ENCODE results near the gene INTS13. TPM values are rescaled to one million over a fixed set of nuclear protein-coding genes. Genes with fewer than 3 reads are reported as not detected.
"Not testable (repeated sequence)": the region's sequence is repeated elsewhere in the genome, so short reads cannot be mapped to it uniquely, and the experiment has no call there.

Gene INTS13
- 5.5 TPM for total RNA-seq

GRCh38 chr12:26937863-26938700, at the start of gene INTS13, which contains the start of gene FGFR1OP2:
TSS of gene INTS13 (minus strand) at chr12:26937981. CDS start at chr12:26936803, 1,178 bp downstream.
TSS of gene FGFR1OP2 (plus strand) at chr12:26938470. CDS start at chr12:26954159, 15,689 bp downstream.
- DNase-seq (ENCODE audit: low spot score) (peak; percentile 99), ATAC-seq (peak; percentile 93)

GRCh38 chr12:26982866-26983265, 45.1 kb upstream of the INTS13 start:
- ATAC-seq: no peak
- DNase-seq (ENCODE audit: low spot score): no peak

- DNase-seq (ENCODE audit: low spot score): no peak
- no peak for ATAC-seq
Observed at GRCh38 chr12:26979733-26980132, 42.0 kb upstream of the INTS13 start.

- DNase-seq (ENCODE audit: low spot score) (no peak), ATAC-seq (no peak)
Observed at GRCh38 chr12:26978801-26979200, 41.0 kb upstream of the INTS13 start.

- ATAC-seq (no peak), DNase-seq (ENCODE audit: low spot score) (no peak)
Observed at GRCh38 chr12:26976687-26977086, 38.9 kb upstream of the INTS13 start.

GRCh38 chr12:26971963-26972362, 34.2 kb upstream of the INTS13 start:
- ATAC-seq: no peak
- no peak for DNase-seq (ENCODE audit: low spot score)

GRCh38 chr12:26970136-26970535, 32.4 kb upstream of the INTS13 start:
- no peak for ATAC-seq

GRCh38 chr12:26966842-26967241, 29.1 kb upstream of the INTS13 start:
- ATAC-seq (no peak), DNase-seq (ENCODE audit: low spot score) (no peak)

More at GRCh38 chr12:26970136-26970535, 32.4 kb upstream of the INTS13 start:
- DNase-seq (ENCODE audit: low spot score): no peak

- no peak for ATAC-seq
- DNase-seq (ENCODE audit: low spot score): no peak
Observed at GRCh38 chr12:26963413-26963812, 25.6 kb upstream of the INTS13 start.

GRCh38 chr12:26961803-26962202, 24.0 kb upstream of the INTS13 start:
- DNase-seq (ENCODE audit: low spot score) (no peak), ATAC-seq (no peak)

- not testable (repeated sequence) for ATAC-seq; DNase-seq (ENCODE audit: low spot score)
Observed at GRCh38 chr12:26961391-26961790, 23.6 kb upstream of the INTS13 start.

- no peak for ATAC-seq
- no peak for DNase-seq (ENCODE audit: low spot score)
Observed at GRCh38 chr12:26954027-26954426, 16.2 kb upstream of the INTS13 start.

GRCh38 chr12:26953447-26953846, 15.7 kb upstream of the INTS13 start:
- ATAC-seq (peak; percentile 95), DNase-seq (ENCODE audit: low spot score) (no peak)

- ATAC-seq (no peak), DNase-seq (ENCODE audit: low spot score) (no peak)
Observed at GRCh38 chr12:26948309-26948708, 10.5 kb upstream of the INTS13 start.

- DNase-seq (ENCODE audit: low spot score): no peak
- ATAC-seq: no peak
Observed at GRCh38 chr12:26941215-26941594, 3.4 kb upstream of the INTS13 start.

- no peak for ATAC-seq
- DNase-seq (ENCODE audit: low spot score): no peak
Observed at GRCh38 chr12:26940516-26941214, 2.9 kb upstream of the INTS13 start.

- DNase-seq (ENCODE audit: low spot score) (no peak), ATAC-seq (no peak)
Observed at GRCh38 chr12:26939953-26940352, 2.2 kb upstream of the INTS13 start.

GRCh38 chr12:26939192-26939832, 1.5 kb upstream of the INTS13 start:
- ATAC-seq: no peak
- DNase-seq (ENCODE audit: low spot score): no peak

GRCh38 chr12:26938701-26939062, 901 bp upstream of the INTS13 start:
- ATAC-seq (peak; percentile 26), DNase-seq (ENCODE audit: low spot score) (no peak)

- DNase-seq (ENCODE audit: low spot score) (no peak), ATAC-seq (no peak)
Observed at GRCh38 chr12:26937443-26937862, 328 bp downstream of the INTS13 start.

All from left lobe of liver (tissue), 2 donors.